NCI-H774 (cell line): ENCODE results near the gene RGL1.

Source experiments
- DNase-seq: peaks from one replicate; lab custom pipeline; 2025; lab: John Stamatoyannopoulos, UW

Gene RGL1

DNA sequence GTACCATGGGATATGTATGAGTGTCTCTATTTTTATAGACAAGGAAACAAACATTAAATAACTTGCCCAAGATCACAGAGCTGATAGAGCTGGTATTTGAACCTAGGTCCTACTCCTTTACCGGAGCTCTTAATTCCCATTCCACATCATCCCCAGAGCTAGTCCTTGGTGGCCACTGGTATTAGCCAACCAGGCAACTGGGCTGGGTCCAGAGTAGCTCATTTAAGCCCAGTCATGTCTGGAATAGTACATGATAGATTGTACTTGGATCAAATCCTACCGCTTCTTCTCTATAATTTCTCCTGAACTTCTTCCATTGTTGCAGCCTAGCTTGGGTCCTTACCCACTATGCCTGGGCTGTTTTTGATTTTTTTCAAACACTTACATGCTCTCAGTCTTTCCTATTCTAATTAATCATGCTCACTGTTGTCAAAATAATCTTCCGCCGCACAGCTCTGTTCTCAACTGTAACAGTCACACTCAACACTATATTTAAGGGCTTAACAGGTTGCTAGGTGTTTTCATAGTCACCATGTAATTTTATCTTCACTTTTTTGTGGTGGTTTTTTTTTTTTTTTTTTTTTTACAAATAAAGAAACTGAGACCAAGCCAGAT lies 152.4 kb downstream of the RGL1 start:
- no peak for DNase-seq

- no peak for DNase-seq
Measured at GRCh38 chr1:183958958-183959357, 154.0 kb downstream of the RGL1 start.

DNA sequence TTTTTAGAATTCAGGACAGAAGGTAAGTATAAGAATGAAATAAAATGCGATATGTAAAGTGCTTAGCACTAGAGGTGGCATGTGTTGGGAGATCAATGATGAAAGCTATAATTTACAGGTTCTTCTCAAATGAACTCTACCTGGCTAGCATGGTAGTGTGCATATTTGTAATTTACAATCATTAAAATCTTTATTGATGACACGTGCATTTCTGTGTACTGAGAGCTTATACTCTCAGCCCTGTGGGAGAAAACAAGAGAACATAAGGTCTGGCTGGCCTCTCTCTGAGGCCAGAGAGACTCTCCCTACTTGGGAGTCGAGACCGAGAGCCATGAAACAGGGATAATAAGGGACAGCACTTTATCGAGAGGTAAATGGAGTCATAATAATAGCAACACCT lies 156.2 kb downstream of the RGL1 start:
- no peak for DNase-seq

GRCh38 chr1:183962903-183963302 lies 158.0 kb downstream of the RGL1 start:
- no peak for DNase-seq

GRCh38 chr1:183965726-183966125 lies 160.8 kb downstream of the RGL1 start:
- DNase-seq, result no peak

- no peak for DNase-seq
Measured at GRCh38 chr1:183966487-183966886, 161.6 kb downstream of the RGL1 start.

DNA sequence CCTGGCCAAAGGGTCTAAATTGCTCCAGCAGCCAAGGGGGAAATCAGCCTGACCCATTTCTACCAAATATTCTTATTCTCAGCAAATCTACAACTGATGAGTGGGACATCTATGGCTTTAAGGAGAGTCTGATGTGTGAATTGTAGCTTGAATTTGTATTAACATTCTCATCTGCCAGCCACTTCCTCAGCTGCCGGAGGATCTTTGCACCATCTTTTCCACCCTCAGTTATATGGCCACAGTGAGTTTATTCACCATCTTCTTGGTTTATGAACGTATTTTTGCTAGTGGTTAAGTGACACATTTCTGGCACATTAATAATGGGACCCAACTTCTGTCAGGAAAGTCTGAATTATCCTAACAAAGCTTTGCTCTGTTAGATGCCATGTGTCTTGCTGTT lies 163.0 kb downstream of the RGL1 start:
- DNase-seq, result no peak

- no peak for DNase-seq
Measured at GRCh38 chr1:183968386-183968785, 163.5 kb downstream of the RGL1 start.

DNA sequence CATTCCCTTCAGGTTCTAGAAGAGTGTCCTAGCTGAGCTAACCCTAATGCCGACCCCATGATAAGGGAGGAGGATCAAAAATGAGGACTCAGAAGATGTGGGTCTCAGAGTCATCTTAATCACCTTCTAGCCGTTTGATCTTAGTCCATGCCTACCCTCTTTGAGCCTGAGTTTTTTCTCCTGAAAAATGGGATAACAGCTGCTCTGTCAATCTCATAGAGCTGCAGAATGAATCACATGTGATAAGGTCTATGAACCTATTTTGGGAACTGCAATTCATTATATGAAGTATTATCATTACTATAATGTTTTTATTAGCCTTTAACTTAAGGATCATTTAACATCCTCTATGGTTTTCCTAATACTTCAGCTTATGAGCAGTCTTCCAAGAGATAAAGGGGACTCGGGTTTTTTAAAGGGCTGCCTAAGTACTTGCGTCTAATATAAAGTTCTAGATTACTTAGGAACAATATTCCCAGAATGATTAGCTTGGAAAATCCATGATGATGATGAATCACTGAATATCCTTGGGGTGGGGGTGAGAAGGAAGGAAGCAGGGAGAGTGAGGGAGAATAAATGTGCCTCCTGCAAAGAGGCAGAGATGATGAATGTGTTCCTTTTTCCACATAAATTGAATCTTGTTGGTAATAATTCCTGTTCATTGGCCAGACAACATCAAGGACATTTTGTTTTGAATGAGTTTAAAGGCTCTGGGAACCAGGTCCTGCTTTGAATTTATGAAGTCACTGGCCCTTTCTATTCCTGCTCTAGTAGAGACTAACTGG lies 165.8 kb downstream of the RGL1 start:
- no peak for DNase-seq

DNA sequence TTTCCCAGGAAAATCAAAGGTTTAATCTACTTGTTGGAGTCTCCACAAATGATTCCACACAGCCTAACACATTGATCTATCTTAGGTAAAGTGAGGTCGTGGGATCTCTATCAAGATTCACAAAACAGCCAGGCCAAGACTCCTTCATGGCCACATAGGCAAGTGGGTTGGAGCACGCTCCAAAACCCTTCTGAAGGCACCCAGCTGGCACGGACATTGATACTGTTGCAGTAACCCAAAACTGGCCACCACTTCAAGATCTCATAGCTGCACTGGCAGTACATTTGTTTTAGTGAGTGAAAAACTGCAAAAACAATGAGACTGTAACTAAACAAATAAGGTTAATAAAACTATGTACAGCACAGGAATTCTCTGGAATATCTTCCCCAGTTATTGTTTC lies 170.7 kb downstream of the RGL1 start:
- DNase-seq, result no peak

- DNase-seq, result no peak
Measured at GRCh38 chr1:183977717-183978116, 172.8 kb downstream of the RGL1 start.
